Sigmoid colon (tissue), 4 donors: ENCODE results near the gene FAM241B.

Experiments used
- EP300 ChIP-seq, 4 donors: sonication (generic); formaldehyde crosslinking; IDR thresholded peaks; one replicate each; pipeline ENCODE4 v1.6.1; 2017; ENCODE audit warnings: antibody characterized with exemption in 4 of 4
- POLR2A ChIP-seq, 2 donors: fragments of 450-650 bp; IDR thresholded peaks; one replicate each; pipeline ENCODE4 v1.6.1; 2016; ENCODE audit warnings: antibody characterized with exemption in 2 of 2, mild to moderate bottlenecking in 2 of 2, moderate library complexity in 2 of 2
- POLR2AphosphoS5 ChIP-seq, 4 donors: sonication (generic); formaldehyde crosslinking; IDR thresholded peaks; one replicate each; pipeline ENCODE4 v1.6.1; 2017; ENCODE audit warnings: antibody characterized with exemption in 4 of 4
- TF ChIP-seq, protein P1 (sequence below), 4 experiments: fragments of 450-650 bp in 3 of 4; fragments of 200-600 bp in 1 of 4; IDR thresholded peaks; one replicate each; pipeline ENCODE4 v1.5.1; 2016 to 2019; ENCODE audit warnings: antibody characterized with exemption in 4 of 4, mild to moderate bottlenecking in 3 of 4, moderate library complexity in 2 of 4

DNA sequence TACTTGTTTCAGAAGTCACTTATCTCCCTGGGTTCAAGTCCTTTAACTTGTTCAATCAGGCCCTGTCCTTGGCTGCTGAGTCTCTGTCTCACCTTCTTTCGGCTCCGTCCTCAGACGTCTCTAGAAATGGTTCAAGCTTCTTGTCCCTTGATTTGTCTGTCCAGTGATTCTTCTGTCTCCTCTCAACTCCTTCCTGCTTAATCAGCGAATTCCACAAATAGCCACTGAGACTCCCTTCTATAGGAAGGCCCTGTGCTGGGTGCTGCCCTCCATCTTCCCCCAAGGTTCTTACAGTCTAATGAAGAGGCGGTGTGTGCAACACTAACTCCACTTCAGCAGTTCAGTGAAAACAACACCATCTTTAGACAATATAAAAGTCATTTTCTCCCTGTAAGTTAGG is 12.7 kb downstream of the FAM241B start:
- TF ChIP-seq, protein P1, sequence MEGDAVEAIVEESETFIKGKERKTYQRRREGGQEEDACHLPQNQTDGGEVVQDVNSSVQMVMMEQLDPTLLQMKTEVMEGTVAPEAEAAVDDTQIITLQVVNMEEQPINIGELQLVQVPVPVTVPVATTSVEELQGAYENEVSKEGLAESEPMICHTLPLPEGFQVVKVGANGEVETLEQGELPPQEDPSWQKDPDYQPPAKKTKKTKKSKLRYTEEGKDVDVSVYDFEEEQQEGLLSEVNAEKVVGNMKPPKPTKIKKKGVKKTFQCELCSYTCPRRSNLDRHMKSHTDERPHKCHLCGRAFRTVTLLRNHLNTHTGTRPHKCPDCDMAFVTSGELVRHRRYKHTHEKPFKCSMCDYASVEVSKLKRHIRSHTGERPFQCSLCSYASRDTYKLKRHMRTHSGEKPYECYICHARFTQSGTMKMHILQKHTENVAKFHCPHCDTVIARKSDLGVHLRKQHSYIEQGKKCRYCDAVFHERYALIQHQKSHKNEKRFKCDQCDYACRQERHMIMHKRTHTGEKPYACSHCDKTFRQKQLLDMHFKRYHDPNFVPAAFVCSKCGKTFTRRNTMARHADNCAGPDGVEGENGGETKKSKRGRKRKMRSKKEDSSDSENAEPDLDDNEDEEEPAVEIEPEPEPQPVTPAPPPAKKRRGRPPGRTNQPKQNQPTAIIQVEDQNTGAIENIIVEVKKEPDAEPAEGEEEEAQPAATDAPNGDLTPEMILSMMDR (IDR thresholded peaks at IDR 0.05): no peak
- TF ChIP-seq POLR2AphosphoS5 (IDR thresholded peaks at IDR 0.05): no peak
- no peak for TF ChIP-seq POLR2A (IDR thresholded peaks at IDR 0.05)
- TF ChIP-seq EP300 (IDR thresholded peaks at IDR 0.05): no peak
